Central memory CD4-positive, alpha-beta T cell (primary cell): Measurements from ENCODE around the gene SRC.

Source experiments
- DNase-seq: peaks from one replicate; pipeline ENCODE4 v3.0.0; 2022

The SRC gene

DNA sequence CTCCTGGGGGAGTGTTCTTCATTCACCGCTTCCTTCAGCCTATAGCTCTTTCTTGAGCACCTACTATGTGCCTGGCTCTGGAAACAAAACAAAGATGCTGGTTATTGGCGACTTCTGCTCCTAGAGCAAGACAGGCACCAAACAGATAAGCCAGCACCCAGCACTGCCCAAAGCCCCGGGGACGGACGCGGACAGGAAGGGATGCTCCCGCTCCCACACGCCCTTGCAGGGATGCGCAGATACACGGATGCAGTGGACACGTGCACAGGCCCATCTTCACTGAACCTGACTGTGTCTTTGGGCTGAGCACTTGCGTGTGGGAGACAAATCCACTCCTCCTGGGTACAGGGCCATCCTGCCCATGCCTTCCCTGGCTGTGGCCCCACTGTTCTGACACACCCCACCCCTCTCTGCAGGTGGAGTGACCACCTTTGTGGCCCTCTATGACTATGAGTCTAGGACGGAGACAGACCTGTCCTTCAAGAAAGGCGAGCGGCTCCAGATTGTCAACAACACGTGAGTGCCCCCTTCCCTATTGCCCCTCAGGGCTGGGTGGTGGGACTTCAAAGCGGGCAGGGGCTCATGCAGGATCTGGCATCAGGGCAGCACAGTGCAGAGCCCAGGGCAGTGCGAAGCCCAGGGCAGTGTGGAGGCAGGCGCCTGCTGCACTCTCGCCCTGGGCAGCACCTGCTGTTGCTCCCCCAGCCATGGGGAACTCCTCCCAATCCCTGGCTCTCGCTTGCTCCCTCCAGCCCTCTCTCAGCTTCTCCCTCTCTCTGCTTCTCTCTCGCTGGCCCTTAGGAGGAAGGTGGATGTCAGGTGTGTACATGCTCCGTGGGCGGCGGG is 39.9 kb downstream of the SRC start:
- DNase-seq, result no peak

DNA sequence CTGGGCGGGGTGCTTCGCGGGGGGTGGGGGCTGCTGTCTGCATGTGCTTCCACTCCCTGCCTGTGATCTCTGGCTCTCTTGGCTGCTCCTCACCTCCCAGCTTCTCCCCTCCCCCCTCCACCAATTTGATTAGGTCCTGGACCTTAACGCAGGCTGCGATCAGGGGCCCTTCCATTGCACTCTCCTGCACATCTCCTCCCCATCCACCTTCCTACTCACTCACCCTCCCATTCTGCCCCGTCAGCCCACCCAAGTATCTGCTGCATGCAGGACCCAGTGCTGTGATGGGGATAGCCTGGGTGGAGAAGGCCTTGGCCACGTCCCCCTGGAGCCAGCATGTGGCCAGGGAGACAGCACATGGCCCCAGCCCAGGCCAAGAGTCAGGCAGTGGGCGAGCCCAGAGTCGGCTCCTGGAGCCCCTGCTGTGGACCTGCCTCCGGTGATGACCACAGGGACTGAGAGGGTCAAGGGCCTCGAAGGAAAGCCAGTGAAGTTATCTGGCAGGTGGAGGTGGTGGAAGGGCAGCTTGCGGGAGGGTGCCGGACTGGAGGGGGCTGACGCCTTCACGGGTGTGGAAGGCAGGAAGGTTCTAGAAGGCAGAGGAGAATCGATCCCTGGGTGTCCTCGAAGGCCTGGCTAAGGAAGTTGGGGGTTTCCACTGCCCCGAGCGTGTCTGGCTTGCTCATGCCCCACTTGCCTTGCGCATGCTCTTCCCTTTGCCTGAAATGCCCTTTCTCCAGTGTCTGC is 40.7 kb downstream of the SRC start:
- DNase-seq, result no peak

DNA sequence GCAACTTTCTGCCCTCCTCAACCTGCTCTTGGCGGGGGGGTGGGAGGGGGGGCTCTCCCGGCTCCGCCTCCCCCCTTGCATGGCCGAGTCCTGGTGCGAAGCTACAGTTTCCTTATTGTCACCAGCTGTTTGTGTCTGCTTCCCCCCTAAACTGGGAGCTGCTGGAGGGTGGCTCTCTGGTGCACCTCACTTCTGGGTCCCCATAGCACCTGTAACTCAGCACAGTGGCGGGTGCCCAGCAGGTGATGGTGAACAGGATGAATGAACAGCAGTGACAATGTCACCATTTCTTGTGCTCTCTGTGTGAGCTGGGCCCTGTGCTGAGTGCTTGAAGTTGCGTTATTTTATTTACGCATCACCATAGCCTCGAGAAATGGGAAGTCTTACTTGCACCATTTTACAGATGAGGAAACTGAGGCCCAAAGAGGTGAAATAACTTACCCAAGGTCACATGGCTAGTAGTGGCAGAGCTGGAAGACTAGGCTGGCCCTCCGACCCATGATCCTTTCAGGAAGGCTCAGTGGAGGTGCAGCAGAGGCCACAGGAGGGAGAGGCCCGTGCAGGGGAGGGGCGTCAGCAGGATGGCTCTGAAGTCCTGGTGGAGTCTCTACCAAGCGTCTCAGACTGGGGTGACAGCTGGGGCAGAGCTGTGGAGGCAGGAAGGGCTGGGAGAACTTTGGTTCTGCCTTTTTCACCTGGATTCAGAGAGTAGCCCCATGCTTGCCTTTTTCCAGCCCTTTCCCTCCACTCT is 41.8 kb downstream of the SRC start:
- DNase-seq, result no peak

DNA sequence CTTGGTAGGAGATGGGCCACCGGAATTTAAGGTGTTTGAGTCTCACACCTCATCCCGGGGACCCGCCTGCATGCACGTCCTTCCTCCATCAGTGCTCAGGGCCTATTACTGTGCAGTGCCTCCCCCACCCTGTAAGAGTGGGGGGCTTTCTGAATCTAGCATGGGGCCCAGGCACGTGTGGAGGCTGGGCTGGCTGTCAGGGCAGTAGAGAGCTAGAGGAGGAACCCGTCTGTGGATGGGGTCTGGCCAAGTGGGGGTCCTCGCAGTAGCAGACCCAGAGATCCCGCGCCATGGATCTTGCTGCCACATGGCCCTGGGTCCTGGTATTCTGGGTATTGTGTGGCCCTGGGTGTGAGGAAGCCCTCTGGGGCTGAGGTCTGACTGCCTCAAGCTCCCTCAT is 42.9 kb downstream of the SRC start:
- DNase-seq, result no peak

DNA sequence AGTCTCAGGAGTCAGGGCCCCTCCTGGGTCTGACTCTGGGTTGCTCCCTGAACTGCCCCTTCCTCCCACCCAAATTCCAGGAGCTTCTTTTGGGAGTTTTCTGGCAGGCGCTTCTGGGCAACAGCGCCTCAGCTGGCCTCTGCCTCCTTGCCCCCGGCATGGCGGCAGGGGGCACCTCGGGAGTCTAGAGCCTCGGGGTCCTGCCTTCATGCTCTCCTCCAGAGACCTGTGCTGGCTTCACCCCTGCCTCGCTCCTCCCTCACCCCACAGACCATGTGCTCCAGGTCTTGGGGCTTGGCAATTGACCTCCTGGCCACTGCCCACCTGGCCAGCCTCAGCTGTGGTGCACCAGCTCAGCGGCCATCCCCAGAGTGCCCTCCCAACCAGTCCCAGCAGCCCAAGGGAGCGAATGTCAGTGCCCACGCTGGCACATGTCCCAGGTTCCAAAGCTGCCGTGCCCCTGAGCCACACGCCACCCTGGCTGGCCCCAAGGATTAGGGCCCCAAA is 43.4 kb downstream of the SRC start:
- no peak for DNase-seq

DNA sequence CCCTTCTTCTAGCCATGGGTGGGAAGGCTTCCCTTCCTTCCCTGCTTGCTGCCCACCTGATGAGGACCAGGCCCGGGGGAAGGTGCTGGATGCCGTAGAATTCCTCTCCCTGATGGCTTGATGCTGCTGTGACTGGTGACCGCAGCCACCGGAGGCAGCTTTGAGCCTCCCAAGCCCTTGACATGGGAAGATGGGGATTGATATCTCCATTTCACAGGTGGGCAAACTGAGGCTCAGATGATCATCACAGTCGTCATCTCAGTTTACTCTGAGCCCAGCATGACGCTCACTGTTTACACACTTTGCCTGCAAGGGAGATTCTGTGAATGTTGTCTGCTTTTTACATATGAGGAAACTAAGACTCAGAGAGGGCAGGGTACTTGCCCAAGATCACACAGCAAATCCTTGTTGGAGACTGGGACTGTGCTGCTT is 43.9 kb downstream of the SRC start:
- no peak for DNase-seq

DNA sequence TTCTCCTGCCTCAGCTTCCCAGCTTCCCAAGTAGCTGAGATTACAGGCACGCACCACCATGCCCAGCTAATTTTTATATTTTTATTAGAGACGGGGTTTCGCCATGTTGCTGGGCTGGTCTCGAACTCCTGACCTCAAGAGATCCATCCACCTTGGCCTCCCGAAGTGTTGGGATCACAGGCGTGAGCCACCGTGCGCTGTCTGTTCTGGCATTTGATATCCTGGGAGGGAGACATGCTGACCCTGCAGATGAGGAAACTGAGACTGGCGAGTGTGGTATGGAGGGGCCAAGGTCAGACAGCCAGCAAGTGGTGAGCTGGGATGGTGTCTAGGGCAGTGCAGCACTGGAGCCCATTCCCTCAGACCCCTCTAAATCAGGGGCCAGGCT is 44.6 kb downstream of the SRC start:
- DNase-seq, result no peak

DNA sequence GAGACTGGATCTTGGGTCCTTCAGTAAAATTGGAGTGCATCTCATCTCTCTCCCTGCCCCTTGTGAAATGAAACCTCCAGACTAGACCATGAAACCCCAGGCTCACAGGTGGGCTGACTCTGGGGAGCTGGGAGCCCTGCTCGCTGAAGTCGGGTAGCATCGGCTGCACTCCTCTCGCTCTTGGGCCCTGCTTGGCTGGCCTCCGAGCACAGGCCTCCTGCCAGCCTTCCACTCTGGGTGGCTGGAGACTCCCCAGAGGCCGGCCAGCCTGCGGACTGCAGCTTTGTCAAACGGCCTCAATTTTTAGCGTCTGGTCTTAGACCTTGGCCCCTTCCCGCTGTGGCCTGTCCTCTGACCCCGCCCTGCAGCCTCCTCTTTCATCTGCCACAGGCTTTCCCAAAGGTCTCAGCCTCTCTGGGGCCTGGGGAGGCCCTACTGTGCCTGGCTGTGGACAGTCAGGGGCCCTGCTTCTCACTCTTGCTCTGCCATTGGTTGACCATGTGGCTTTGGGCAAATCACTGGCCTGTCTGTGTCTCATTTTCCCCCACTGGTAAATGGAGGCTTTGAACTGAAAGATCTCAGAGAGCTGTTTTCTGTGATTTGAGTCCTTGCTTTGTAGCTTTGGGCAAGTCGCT is 45.1 kb downstream of the SRC start:
- no peak for DNase-seq

DNA sequence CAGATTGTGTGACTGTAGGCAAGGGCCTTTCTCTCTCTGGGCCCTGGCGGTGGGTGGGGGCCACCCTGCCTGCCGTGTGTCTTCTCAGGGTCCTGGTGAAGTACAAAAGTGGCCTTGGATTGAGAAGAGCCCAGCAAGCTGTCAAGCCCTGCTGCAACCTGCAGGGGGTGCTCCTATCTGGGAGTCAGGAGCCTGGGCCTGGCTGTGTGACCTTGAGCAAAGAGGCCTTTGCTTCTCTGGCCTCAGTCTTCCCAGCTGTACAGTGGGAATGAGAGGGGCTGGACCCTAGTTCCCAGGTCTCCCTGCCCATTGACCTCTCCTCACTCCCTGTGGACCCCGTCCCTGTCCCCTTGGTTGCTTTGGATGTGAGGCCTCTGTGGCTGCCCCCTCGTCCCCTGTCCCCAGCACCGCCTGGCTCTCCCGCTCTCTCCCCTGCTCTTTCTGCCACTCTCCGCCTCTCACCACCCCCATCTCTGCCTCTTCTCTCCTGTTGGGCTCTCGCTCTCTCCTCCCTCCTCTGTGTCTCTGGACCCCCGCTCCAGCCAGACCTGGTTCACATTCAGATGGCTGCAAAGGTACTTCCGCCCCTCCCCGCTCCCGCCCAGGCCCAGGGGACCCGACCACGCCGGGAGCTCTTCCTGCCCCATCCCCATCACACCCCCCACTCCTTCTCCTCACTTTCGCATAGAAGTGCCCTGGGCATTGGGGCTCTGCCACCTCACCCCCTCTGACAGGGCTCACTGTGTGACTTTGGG is 46.7 kb downstream of the SRC start:
- DNase-seq, result no peak

DNA sequence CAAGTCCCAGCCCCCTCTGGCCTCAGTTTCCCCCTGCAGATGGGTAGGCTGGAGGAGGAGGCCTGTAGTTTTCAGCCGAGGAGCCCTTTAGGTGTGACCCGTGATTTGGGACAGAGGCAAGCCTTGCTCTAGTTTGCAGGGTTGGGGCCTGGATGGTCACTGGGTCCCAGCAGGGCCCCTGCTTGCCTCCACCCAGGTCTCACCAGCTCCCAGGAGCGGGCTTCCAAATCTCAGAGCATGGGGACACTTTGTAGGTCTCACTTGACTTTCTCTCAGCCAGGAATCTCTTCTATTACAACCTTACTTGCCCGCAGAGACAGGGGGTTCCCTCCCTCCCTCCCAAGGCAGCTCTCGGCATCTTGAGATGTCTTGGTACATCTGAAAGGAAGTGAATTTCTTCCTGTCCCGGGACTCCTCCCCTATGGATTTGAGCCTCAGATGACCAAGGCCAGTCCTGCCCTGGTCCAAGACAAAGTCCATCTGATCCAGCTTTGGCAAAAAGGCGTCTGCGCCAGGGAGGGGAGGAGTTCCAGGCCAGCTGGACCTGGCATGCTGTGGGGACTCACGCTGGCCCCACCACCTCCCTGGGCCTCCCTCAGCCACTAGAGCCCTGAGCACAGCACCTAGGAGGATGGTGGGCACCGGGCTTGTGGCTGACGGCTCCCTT is 47.4 kb downstream of the SRC start:
- DNase-seq, result no peak

DNA sequence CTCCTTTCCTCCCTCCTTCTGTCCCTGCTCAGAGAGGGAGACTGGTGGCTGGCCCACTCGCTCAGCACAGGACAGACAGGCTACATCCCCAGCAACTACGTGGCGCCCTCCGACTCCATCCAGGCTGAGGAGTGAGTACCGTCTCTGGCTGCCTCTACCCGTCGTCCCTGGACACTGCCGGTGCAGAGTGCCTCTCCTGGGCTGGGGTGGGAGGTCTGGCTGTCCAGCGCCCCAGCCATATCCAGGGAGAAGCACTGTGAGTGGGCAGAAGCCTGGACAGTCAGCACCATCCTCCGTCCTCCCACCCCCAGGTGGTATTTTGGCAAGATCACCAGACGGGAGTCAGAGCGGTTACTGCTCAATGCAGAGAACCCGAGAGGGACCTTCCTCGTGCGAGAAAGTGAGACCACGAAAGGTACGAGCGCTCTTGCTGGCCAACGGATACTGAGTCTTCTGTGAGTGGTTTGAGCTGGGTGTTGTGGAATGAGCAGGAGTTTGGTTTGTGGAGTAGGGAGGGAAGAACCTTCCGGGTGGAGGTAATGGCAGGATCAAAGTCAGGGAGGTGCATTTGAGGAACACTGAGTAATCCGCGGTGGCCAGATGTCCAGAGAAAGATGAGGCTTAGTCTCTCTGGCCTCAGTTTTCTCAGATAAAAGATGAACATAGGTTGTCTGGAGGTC is 48.1 kb downstream of the SRC start:
- no peak for DNase-seq

DNA sequence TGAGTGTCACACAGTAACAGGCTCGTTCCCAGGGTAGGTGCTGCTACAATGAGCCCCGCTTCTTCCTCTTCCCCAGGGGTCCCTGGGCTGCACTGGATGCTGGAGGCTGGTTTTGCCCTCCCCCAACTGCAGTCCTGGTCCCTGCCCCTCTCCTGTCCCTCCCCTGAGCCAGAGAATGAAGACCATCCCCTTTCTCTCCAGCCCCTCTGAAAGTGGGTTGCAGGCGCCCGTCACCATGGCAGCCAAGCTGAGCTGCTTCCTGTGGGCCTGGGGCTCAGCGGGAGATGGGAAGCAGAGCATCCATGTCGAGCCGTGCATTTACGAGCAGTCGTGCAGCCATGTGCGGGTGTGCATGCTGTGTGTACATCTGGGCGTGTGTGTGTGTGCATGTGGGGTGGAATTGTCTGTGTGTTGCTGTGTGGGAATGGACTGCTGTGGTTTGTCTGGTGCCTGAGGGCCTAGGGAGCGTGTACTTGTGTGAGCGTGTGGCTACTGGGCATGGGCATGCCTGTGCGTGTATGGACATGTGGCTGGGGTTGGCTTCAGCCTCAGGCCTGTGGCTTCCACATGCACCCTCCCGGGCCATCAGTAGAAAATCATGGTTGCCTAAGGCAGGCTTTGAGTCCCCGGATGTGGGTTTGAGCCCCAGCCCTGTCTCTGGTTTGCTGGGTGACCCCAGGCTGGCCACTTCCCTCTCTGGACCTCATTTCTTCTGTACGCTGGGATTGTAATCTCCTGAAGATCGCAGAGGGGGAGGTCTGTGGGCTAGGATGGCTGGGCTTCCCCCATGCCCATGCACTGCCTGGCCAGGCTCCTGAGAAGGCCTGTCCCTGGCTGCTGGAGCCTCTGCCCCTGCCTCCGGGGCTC is 48.8 kb downstream of the SRC start:
- DNase-seq, result no peak

DNA sequence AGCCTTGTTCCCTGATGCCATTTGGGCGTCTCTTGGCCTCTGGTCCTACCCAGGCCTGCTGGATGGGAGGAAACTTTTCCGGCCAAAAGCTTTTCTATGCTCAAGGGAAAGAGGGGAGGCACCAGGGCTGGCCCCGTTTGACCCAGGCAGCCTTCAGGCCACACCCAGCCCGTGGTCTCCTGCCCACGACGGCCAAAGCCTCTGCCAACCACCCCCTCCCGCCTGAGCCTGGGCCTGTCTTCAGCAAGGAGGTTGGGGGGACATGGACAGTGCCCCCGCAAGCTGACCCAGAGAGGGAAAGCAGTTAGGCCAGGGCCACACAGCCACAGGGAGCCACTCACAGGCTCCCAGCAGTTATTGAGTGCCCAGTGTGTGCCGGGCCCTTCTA is 49.5 kb downstream of the SRC start:
- DNase-seq, result no peak

DNA sequence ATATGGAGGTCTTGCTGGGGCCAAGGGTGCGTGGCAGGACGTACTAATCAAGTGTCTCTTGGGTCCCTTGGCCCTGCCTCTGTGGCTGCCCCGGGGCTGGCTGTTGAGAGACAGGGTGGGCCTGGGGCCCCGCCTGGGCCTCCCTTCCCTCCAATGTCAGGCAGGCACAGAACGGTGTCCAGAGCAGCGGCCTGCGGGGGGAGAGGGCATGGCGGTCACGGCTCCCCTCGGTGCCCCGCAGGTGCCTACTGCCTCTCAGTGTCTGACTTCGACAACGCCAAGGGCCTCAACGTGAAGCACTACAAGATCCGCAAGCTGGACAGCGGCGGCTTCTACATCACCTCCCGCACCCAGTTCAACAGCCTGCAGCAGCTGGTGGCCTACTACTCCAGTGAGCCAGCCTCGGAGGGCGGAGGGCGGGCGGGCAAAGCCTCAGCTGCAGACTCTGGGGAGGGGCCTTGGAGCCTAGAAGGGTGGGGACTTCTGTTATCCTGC is 50.0 kb downstream of the SRC start:
- DNase-seq, result no peak

DNA sequence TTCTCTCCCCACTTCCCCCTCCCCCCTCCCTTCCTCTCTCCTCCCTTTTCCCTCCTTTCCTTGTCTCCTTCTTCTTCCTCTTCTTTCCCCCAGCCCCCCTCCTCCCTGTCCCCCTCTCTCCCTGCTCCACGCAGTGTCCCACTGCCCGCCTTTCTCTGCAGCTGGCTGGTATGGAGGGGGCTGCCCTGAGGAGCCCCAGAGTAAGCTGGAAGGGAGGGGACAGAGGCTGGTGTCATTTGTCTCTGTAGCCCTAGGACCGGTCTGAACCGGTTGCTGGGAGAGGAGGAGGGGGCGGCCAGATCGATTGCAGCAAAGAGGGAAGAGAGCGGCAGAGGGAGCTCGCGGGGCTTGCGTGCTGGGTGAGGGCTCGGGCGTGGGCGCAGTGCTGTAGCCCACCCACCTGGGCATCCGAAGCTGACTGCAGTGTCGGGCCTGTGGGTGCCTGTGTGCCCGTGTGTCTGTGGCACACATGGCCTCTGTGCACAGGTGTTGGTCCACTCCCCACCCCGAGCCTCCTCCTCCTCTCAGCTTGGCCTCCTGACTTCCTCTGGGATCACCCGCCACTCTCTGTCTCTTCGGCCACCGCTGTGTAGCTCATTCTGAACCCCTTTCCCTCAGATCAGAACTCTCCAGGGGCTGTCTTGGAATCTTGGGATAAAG is 50.6 kb downstream of the SRC start:
- no peak for DNase-seq

DNA sequence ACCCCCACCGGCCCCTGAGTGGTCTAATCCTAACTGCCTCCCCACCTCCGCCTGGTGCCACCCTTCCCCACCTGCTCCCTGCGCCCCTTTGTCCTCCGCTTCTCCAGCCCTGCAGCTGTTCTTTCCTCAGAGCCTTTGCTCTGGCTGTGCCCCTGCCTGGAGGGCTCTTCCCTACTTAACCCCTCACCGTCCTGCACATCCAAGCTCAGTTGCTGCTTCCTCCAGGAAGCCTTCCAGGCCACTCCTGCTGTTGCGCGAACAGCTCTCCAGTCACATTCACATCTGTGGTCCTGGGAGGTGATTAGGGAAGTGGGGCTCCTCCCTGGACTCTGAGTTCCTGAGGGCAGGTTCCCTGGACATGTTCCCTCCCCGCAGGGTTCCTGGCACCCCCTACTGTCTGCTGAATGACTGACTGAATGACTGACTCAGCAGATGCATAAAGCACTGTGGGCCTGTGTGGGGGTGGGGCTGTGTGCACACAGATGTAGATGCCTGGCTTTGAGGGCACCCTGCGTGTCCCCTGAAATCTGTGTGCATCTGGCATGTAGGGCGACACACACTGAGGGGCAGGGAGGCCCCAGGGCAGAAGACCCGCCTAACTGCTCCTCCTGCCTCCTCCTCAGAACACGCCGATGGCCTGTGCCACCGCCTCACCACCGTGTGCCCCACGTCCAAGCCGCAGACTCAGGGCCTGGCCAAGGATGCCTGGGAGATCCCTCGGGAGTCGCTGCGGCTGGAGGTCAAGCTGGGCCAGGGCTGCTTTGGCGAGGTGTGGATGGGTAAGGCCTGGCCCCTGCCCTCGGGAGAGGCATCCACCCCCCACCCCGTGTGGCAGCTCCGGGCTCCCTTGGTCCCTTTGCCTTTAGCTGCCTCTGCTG is 51.4 kb downstream of the SRC start:
- no peak for DNase-seq

DNA sequence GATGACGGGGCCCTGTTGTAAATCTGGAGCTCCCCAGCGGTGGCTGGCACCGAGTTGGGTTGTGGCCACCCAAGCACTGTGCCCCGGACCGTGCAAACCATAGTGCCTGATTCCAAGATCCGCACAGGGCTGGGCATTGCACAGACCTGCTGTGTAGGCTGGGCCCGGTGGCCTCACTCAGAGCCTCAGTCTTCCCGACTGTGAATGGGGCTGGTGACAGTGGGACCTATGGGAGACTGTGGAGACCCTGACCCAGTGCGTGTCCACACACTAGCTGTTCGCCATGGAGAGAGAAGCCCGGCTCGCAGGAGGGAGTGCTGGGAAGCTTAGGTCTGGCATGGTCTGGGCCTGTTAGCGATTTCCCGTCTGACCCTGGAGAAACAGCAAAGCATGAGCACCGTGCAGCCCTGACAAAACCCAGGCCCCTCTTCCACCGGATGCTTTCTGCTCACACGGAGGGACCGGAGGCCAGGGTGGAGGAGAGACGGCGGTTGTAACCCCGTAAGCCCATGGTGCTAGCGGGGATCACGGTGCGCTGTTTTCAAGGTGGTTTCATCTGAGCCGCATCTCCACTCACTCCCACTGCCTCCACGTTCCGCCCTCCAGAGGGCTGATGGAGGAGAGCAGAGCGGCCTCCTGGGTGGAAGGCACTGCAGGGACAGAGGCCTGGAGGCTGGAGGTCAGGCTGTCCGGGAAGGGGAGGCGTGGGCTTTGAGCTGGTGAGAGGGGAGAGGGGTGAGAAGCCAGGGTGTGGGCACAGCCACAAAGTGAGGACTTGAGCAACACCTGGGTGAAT is 52.2 kb downstream of the SRC start:
- DNase-seq, result no peak
